H1 (cell line): ENCODE data around the gene ZNG1F. TPM values are rescaled to one million over a fixed set of nuclear protein-coding genes. Genes with fewer than 3 reads are reported as not detected.
"Not testable (repeated sequence)": the region's sequence is repeated elsewhere in the genome, so short reads cannot be mapped to it uniquely, and the experiment has no call there.

Experiments
- CTCF ChIA-PET: fragments of 300-600 bp; sonication (Branson Sonifier 250); formaldehyde crosslinking; loops from one replicate; lab custom pipeline; 2021; ENCODE audit not compliant: partially characterized antibody; lab: Charles Lee
- POLR2A ChIA-PET: fragments of 300-600 bp; sonication (Branson Sonifier 250); formaldehyde crosslinking; loops from one replicate; lab custom pipeline; 2021; ENCODE audit warnings: inconsistent platforms; ENCODE audit not compliant: partially characterized antibody; lab: Charles Lee
- DNase-seq, 2 experiments: peaks; one replicate each; pipeline versions ENCODE4 v3.0.0 to v3.0.0-alpha.2; 2010 to 2022; ENCODE audit warnings: low spot score in 2 of 2, low read depth in 1 of 2, mixed read lengths in 1 of 2
- FAIRE-seq: peaks from 2 replicates; lab custom pipeline; 2011; peaks lifted over from hg19 to GRCh38; lab: Jason Lieb, UNC
- H2AFZ ChIP-seq: 2 replicates; pipeline ENCODE4 v1.8.1; 2012; ENCODE audit warnings: low read length, inconsistent platforms
- H2AK5ac ChIP-seq: 2 replicates; pipeline ENCODE4 v1.6.1; 2013; ENCODE audit warnings: low read depth, low read length
- H2BK120ac ChIP-seq: replicated peaks from 2 replicates; pipeline ENCODE3; 2013; ENCODE audit warnings: low read depth, low read length, inconsistent platforms
- H2BK12ac ChIP-seq: 2 replicates; pipeline ENCODE4 v1.6.1; 2013; ENCODE audit warnings: low read depth, low read length
- H2BK15ac ChIP-seq: 2 replicates; pipeline ENCODE4 v1.6.1; 2013; ENCODE audit warnings: low read length
- H2BK20ac ChIP-seq: 2 replicates; pipeline ENCODE4 v1.6.1; 2013; ENCODE audit warnings: low read length
- H2BK5ac ChIP-seq: 2 replicates; pipeline ENCODE4 v1.6.1; 2013; ENCODE audit warnings: low read depth, low read length
- H3K14ac ChIP-seq: 2 replicates; pipeline ENCODE4 v1.6.1; 2013; ENCODE audit warnings: inconsistent platforms; ENCODE audit not compliant: insufficient read length
- H3K18ac ChIP-seq: 2 replicates; pipeline ENCODE4 v1.6.1; 2013; ENCODE audit warnings: low read length; ENCODE audit errors: extremely low read depth
- H3K23ac ChIP-seq: 2 replicates; pipeline ENCODE4 v1.6.1; 2013; ENCODE audit warnings: inconsistent platforms; ENCODE audit not compliant: insufficient read length
- H3K23me2 ChIP-seq: 2 replicates; pipeline ENCODE4 v1.6.1; 2013; ENCODE audit warnings: low read depth, low read length
- H3K27ac ChIP-seq: 2 replicates; pipeline ENCODE4 v1.6.1; 2011; ENCODE audit warnings: low read depth, low read length, inconsistent platforms
- H3K27me3 ChIP-seq, 4 experiments: replicated peaks in 1 of 4; 1 replicate in 1 of 4; 2 replicates in 3 of 4; pipeline versions ENCODE4 v1.6.1 to v1.8.1; 2011 to 2013; ENCODE audit warnings: low read length in 3 of 4, mild to moderate bottlenecking in 3 of 4, inconsistent platforms in 2 of 4, mixed read lengths in 2 of 4, moderate library complexity in 1 of 4; ENCODE audit not compliant: control insufficient read depth in 3 of 4, insufficient read depth in 3 of 4; ENCODE audit errors: extremely low read depth in 1 of 4
- H3K36me3 ChIP-seq, 4 experiments: 2 replicates each; pipeline versions ENCODE4 v1.6.1 to v1.8.1; 2011 to 2013; ENCODE audit warnings: mild to moderate bottlenecking in 4 of 4, low read length in 3 of 4, moderate library complexity in 2 of 4, control low read depth in 1 of 4, inconsistent platforms in 1 of 4; ENCODE audit not compliant: insufficient read depth in 4 of 4, control insufficient read depth in 2 of 4
- H3K4ac ChIP-seq: replicated peaks from 2 replicates; pipeline ENCODE3; 2013; ENCODE audit warnings: low read length, low read depth, mixed read lengths, inconsistent platforms; ENCODE audit not compliant: insufficient read length
- H3K4me1 ChIP-seq, 4 experiments: replicated peaks in 1 of 4; 1 replicate in 1 of 4; 2 replicates in 3 of 4; pipeline versions ENCODE4 v1.6.1 to v1.8.1; 2011 to 2013; ENCODE audit warnings: low read length in 3 of 4, inconsistent platforms in 2 of 4, mixed read lengths in 1 of 4; ENCODE audit not compliant: insufficient read depth in 4 of 4, control insufficient read depth in 3 of 4
- H3K4me2 ChIP-seq, 2 experiments: 2 replicates each; pipeline versions ENCODE4 v1.6.1 to v1.8.1; 2011 to 2013; ENCODE audit warnings: low read depth in 2 of 2, low read length in 2 of 2, control low read depth in 1 of 2, inconsistent platforms in 1 of 2, mild to moderate bottlenecking in 1 of 2; ENCODE audit not compliant: insufficient read depth in 1 of 2
- H3K4me3 ChIP-seq, 4 experiments: fragments of 200-600, 300-600 bp in 1 of 4; sonication (generic), shearing (Covaris generic), sonication (Bioruptor Twin) in 1 of 4; 2 replicates each; pipeline versions ENCODE4 v1.5.1 to v1.8.1; 2011 to 2016; ENCODE audit warnings: low read length in 4 of 4, low read depth in 3 of 4, control low read depth in 2 of 4, inconsistent platforms in 2 of 4, mild to moderate bottlenecking in 2 of 4, mixed read lengths in 1 of 4, moderate library complexity in 1 of 4; ENCODE audit not compliant: insufficient read depth in 2 of 4; ENCODE audit errors: extremely low read depth in 1 of 4
- H3K56ac ChIP-seq: replicated peaks from 2 replicates; pipeline ENCODE3; 2013; ENCODE audit warnings: low read depth, mild to moderate bottlenecking, mixed read lengths, low read length, inconsistent platforms; ENCODE audit not compliant: insufficient read length
- H3K79me1 ChIP-seq: 2 replicates; pipeline ENCODE4 v1.6.1; 2013; ENCODE audit warnings: low read depth, low read length, control low read depth
- H3K79me2 ChIP-seq, 2 experiments: 2 replicates each; pipeline versions ENCODE4 v1.6.1 to v1.8.1; 2012 to 2013; ENCODE audit warnings: low read length in 2 of 2, mild to moderate bottlenecking in 2 of 2, inconsistent platforms in 1 of 2; ENCODE audit not compliant: insufficient read depth in 2 of 2, control insufficient read depth in 1 of 2
- H3K9ac ChIP-seq, 4 experiments: replicated peaks in 1 of 4; 1 replicate in 1 of 4; 2 replicates in 3 of 4; pipeline versions ENCODE4 v1.6.1 to v1.8.1; 2011 to 2013; ENCODE audit warnings: low read depth in 3 of 4, low read length in 3 of 4, control low read depth in 2 of 4, mild to moderate bottlenecking in 2 of 4, moderate library complexity in 2 of 4, inconsistent platforms in 1 of 4; ENCODE audit errors: extremely low read depth in 1 of 4
- H3K9me3 ChIP-seq, 2 experiments: 2 replicates each; pipeline versions ENCODE4 v1.6.1 to v1.8.1; 2012 to 2013; ENCODE audit warnings: mild to moderate bottlenecking in 2 of 2, moderate library complexity in 2 of 2, control low read depth in 1 of 2, inconsistent platforms in 1 of 2, low read depth in 1 of 2, low read length in 1 of 2, mixed read lengths in 1 of 2; ENCODE audit not compliant: insufficient read depth in 2 of 2
- H4K20me1 ChIP-seq, 2 experiments: replicated peaks in 1 of 2; 2 replicates each; pipeline versions ENCODE3 to v1.8.1; 2011 to 2013; ENCODE audit warnings: inconsistent platforms in 2 of 2, low read length in 2 of 2, mild to moderate bottlenecking in 1 of 2; ENCODE audit not compliant: insufficient read depth in 2 of 2, control insufficient read depth in 1 of 2
- H4K5ac ChIP-seq: 2 replicates; pipeline ENCODE4 v1.6.1; 2013; ENCODE audit warnings: low read length, low read depth, mixed read lengths, inconsistent platforms; ENCODE audit not compliant: insufficient read length
- H4K8ac ChIP-seq: 2 replicates; pipeline ENCODE4 v1.8.0; 2013; ENCODE audit warnings: mild to moderate bottlenecking, moderate library complexity, low read length, inconsistent platforms; ENCODE audit not compliant: insufficient read depth; ENCODE audit errors: extremely low read depth
- H4K91ac ChIP-seq: replicated peaks from 2 replicates; pipeline ENCODE3; 2013; ENCODE audit warnings: low read length, mixed read lengths, inconsistent platforms; ENCODE audit not compliant: insufficient read length
- WGBS, 2 experiments: shearing (Covaris generic) in 1 of 2; methylation state at CpG; one replicate each; pipeline versions ENCODE4 v1.1.6 to v1.1.7; 2013 to 2015; ENCODE audit warnings: low lambda C conversion rate in 2 of 2, mixed read lengths in 2 of 2, inconsistent platforms in 1 of 2, low coverage in 1 of 2, missing lambda C conversion rate in 1 of 2; ENCODE audit not compliant: insufficient replicate concordance in 2 of 2, insufficient coverage in 1 of 2, insufficient read length in 1 of 2; ENCODE audit errors: extremely low coverage in 1 of 2, missing lambda C conversion rate in 1 of 2; 5-methylcytosine and 5-hydroxymethylcytosine counted together
- polyA plus RNA-seq, 7 experiments: library from polyadenylated mRNA; depleted of rRNA in 3 of 7; stranded (reverse) in 5 of 7; unstranded in 2 of 7; fragments of >200 nt in 5 of 7; fragments of 200-250 nt in 2 of 7; gene quantifications; 1 replicate in 5 of 7; 2 replicates in 1 of 7; 4 replicates in 1 of 7; pipeline versions ENCODE4 v1.2.1 to v1.2.3, GENCODE V29; 2011 to 2013; ENCODE audit warnings: missing spikeins in 2 of 7, mixed read lengths in 2 of 7
- total RNA-seq: library from RNA; stranded (reverse); fragmentation: NEBNext Ultra II Directional; extraction: Animal tissue kit (Norgen Biotek cat#: 25700); gene quantifications from 2 replicates; pipeline ENCODE4 v1.2.1, GENCODE V29; 2021

Gene ZNG1F
- total and polyA plus RNA-seq, 2 of the 8 experiments (the other 6 are each of a cell fraction or from before 2014, with no cell fraction given): 4.3 to 4.8 TPM

DNA sequence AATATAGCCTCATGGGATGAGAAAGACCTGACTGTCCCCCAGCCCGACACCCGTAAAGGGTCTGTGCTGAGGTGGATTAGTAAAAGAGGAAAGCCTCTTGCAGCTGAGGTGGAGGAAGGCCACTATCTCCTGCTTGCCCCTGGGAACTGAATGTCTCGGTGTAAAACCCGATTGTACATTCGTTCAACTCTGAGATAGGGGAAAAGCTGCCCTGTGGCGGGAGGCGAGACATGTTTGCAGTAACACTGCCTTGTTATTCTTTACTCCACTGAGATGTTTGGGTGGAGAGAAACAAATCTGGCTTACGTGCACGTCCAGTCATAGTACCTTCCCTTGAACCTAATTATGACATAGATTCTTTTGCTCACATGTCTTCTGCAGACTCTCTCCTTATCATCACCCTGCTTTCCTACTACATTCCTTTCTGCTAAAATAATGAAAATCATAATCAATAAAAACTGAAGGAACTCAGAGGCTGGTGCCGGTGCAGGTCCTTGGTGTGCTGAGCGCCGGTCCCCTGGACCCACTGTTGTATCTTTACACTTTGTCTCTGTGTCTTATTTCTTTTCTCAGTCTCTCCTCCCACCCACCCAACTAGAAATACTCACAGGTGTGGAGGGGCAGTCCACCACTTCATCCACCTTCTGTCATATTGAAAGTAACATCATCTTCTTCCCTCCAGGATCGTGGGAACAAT lies 83.4 kb downstream of the ZNG1F start:
- H4K8ac ChIP-seq, H4K5ac ChIP-seq, H3K56ac ChIP-seq, H3K9me3 ChIP-seq, H3K36me3 ChIP-seq, H2AFZ ChIP-seq, H2AK5ac ChIP-seq, H3K27ac ChIP-seq, H3K18ac ChIP-seq, H3K14ac ChIP-seq, FAIRE-seq, POLR2A ChIA-PET, H3K79me2 ChIP-seq, H2BK12ac ChIP-seq, H3K27me3 ChIP-seq, H3K23me2 ChIP-seq, H2BK20ac ChIP-seq, H3K23ac ChIP-seq, CTCF ChIA-PET, H3K79me1 ChIP-seq, H4K91ac ChIP-seq, H2BK15ac ChIP-seq, H2BK5ac ChIP-seq, H2BK120ac ChIP-seq, H3K4ac ChIP-seq, H3K4me1 ChIP-seq, H4K20me1 ChIP-seq, H3K9ac ChIP-seq, DNase-seq, H3K4me2 ChIP-seq, H3K4me3 ChIP-seq: not testable (repeated sequence)
- 86% methylated on average over 8 of the region's 13 CpGs; no CpG with 5 or more reads in 1 of the 2 experiments for WGBS, 2 experiments

DNA sequence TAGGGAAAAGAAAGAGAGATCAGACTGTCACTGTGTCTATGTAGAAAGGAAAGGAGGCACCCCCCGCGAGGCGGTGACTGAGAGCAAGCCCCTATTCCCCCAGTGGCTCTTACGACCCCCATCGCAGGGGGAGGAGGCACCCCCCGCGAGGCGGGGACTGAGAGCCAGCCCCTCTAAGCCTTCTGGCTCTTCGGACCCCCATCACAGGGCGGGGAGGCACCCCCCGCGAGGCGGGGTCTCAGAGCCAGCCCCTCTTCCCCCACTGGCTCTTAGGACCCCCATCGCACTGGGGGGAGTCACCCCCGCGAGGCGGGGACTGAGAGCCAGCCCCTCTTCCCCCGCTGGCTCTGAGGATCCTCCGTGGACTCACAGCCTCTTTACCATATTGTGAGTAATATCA lies 84.6 kb downstream of the ZNG1F start:
- H3K27me3 ChIP-seq, H3K4ac ChIP-seq, H3K4me2 ChIP-seq, H2AK5ac ChIP-seq, H3K23me2 ChIP-seq, CTCF ChIA-PET, H2BK12ac ChIP-seq, H3K14ac ChIP-seq, H4K20me1 ChIP-seq, H3K36me3 ChIP-seq, H3K4me3 ChIP-seq, H2BK15ac ChIP-seq, FAIRE-seq, H4K5ac ChIP-seq, H3K9me3 ChIP-seq, H3K79me1 ChIP-seq, DNase-seq, H2BK120ac ChIP-seq, H4K91ac ChIP-seq, H2BK5ac ChIP-seq, H4K8ac ChIP-seq, H3K27ac ChIP-seq, H3K23ac ChIP-seq, H2AFZ ChIP-seq, POLR2A ChIA-PET, H2BK20ac ChIP-seq, H3K18ac ChIP-seq, H3K9ac ChIP-seq, H3K79me2 ChIP-seq, H3K4me1 ChIP-seq, H3K56ac ChIP-seq: not testable (repeated sequence)
- WGBS, 2 experiments: 61% methylated on average over 8 of the region's 19 CpGs; no CpG with 5 or more reads in 1 of the 2 experiments
